ENCODE measurements around the gene ALDH1L1.

The ALDH1L1 gene

GRCh38 chr3:126111126-126111551, 69.2 kb downstream of the ALDH1L1 start:
- H3K9me3 ChIP-seq (ENCODE audit: control insufficient read depth, insufficient read depth, low read depth, low read length), result no peaks in the 10 kb centered on the region
- H3K4me3 ChIP-seq (ENCODE audit: low read depth, low read length), result no peak overlapping the region
- no peaks in the 10 kb centered on the region for H3K4me1 ChIP-seq (ENCODE audit: control insufficient read depth, insufficient read depth, low read length)
- no peaks in the 10 kb centered on the region for H3K36me3 ChIP-seq (ENCODE audit: control insufficient read depth in 2 of 2, insufficient read depth in 1 of 2, low read length in 2 of 2)
- ChIA-PET CTCF (interaction anchor here (0.6 kb wide), 1 partner anchor 98 kb away, joined by 3 read pairs; no protein-coding TSS in a partner anchor), POLR2A (no interaction called here)
- H3K27ac ChIP-seq (ENCODE audit: extremely low read depth, low read depth, low read length), result no peak overlapping the region
- TF ChIP-seq ZNF548 (tag by site-specific recombination; IDR thresholded peaks at IDR 0.05) (no peak), TRIM28 (IDR thresholded peaks at IDR 0.05; ENCODE audit: borderline replicate concordance, low read length) (no peak), ZNF239 (tag by site-specific recombination; IDR thresholded peaks at IDR 0.05) (no peak), KLF9 (tag by site-specific recombination; IDR thresholded peaks at IDR 0.05; ENCODE audit: low read depth) (no peak), AEBP2 (tag by site-specific recombination; IDR thresholded peaks at IDR 0.05; ENCODE audit: borderline replicate concordance) (no peak), ZNF624 (tag by site-specific recombination; IDR thresholded peaks at IDR 0.05) (no peak), ZNF175 (tag by site-specific recombination; IDR thresholded peaks at IDR 0.05) (no peak), ZFP3 (tag by site-specific recombination; IDR thresholded peaks at IDR 0.05; ENCODE audit: low read depth) (no peak), ZNF114 (tag by site-specific recombination; IDR thresholded peaks at IDR 0.05) (no peak), ZBTB7A (tag by site-specific recombination; IDR thresholded peaks at IDR 0.05; ENCODE audit: low read depth) (no peak), PRDM10 (tag by site-specific recombination; IDR thresholded peaks at IDR 0.05) (no peak), ZNF112 (tag by site-specific recombination; IDR thresholded peaks at IDR 0.05) (no peak)

- H3K4me1 ChIP-seq (ENCODE audit: control insufficient read depth, insufficient read depth, low read length), result no peaks in the 10 kb centered on the region
- ChIA-PET CTCF (interaction anchor here (0.6 kb wide), 1 partner anchor 97 kb away, joined by 3 read pairs; no protein-coding TSS in a partner anchor), POLR2A (no interaction called here)
- no peaks in the 10 kb centered on the region for H3K9me3 ChIP-seq (ENCODE audit: control insufficient read depth, insufficient read depth, low read depth, low read length)
- H3K27ac ChIP-seq (ENCODE audit: extremely low read depth, low read depth, low read length), result no peak overlapping the region
- H3K36me3 ChIP-seq (ENCODE audit: control insufficient read depth in 2 of 2, insufficient read depth in 1 of 2, low read length in 2 of 2), result no peaks in the 10 kb centered on the region
- TF ChIP-seq PATZ1 (tag by site-specific recombination; IDR thresholded peaks at IDR 0.05) (no peak), ZNF148 (tag by site-specific recombination; IDR thresholded peaks at IDR 0.05; ENCODE audit: borderline replicate concordance) (no peak)
- no peak overlapping the region for H3K4me3 ChIP-seq (ENCODE audit: low read depth, low read length)
These were observed 69.8 kb downstream of the ALDH1L1 start for GRCh38 chr3:126110431-126111125.
